Measurements from ENCODE around the gene AMPH. TPM values are rescaled to one million over a fixed set of nuclear protein-coding genes. Genes with fewer than 3 reads are reported as not detected.

AMPH gene
- total RNA-seq, 3 donors from 2014 or later (not counting 1 experiment from before 2014, with no cell fraction given): 0.18 TPM; not detected in 2

DNA sequence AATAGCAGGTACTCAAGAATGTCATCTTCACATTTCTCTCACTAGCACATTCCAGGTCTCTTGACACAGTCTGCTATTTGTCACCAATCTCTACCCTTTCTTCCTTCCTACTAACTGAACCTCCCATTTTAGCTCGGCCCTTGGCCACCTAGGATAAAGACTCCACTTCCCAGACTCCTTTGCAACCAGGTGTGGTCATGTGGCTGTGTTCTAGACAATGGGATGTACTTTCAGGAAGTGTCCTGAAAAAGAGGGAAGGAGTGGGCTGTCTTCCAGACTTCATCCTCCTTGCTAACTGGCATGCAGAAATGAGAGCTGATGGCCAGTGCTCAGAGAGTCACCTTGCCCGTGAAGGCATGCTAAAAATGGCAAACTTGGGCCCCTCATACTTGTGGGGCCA, 139.2 kb downstream of the AMPH start:
- Histone ChIP-seq H3K4me1 (ENCODE audit: control insufficient read depth, insufficient read depth, low read length) (no peaks in the 10 kb centered on the region), H3K9me3 (ENCODE audit: control insufficient read depth, insufficient read depth, low read length) (no peaks in the 10 kb centered on the region), H3K4me3 (ENCODE audit: low read length) (no peak overlapping the region), H3K27ac (ENCODE audit: low read length) (no peak overlapping the region), H3K27me3 (ENCODE audit: control insufficient read depth, insufficient read depth, low read length) (no peaks in the 10 kb centered on the region), H3K36me3 (ENCODE audit: control insufficient read depth, insufficient read depth, low read length) (no peaks in the 10 kb centered on the region)
- TF ChIP-seq, protein P1, sequence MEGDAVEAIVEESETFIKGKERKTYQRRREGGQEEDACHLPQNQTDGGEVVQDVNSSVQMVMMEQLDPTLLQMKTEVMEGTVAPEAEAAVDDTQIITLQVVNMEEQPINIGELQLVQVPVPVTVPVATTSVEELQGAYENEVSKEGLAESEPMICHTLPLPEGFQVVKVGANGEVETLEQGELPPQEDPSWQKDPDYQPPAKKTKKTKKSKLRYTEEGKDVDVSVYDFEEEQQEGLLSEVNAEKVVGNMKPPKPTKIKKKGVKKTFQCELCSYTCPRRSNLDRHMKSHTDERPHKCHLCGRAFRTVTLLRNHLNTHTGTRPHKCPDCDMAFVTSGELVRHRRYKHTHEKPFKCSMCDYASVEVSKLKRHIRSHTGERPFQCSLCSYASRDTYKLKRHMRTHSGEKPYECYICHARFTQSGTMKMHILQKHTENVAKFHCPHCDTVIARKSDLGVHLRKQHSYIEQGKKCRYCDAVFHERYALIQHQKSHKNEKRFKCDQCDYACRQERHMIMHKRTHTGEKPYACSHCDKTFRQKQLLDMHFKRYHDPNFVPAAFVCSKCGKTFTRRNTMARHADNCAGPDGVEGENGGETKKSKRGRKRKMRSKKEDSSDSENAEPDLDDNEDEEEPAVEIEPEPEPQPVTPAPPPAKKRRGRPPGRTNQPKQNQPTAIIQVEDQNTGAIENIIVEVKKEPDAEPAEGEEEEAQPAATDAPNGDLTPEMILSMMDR (IDR thresholded peaks at IDR 0.05): no peak
- no peaks in the 10 kb centered on the region for H3K36me3 Mint-ChIP-seq
- intact Hi-C loops (cut with micrococcal nuclease): no loop called here
- WGBS (ENCODE audit: insufficient coverage): 88% methylated on average over 2 of the region's 2 CpGs
- H3K4me3 Mint-ChIP-seq: no peak overlapping the region
- peaks cover 0 to 5% of the 10 kb centered on the region in 2 donors for H3K4me1 Mint-ChIP-seq
- ATAC-seq (no peak), DNase-seq (no peak)
- H3K27ac Mint-ChIP-seq: no peak overlapping the region
- H3K9me3 Mint-ChIP-seq: no peaks in the 10 kb centered on the region
- H3K27me3 Mint-ChIP-seq (ENCODE audit: low read depth in 2 of 2): peaks cover 9 to 40% of the 10 kb centered on the region in 2 donors

DNA sequence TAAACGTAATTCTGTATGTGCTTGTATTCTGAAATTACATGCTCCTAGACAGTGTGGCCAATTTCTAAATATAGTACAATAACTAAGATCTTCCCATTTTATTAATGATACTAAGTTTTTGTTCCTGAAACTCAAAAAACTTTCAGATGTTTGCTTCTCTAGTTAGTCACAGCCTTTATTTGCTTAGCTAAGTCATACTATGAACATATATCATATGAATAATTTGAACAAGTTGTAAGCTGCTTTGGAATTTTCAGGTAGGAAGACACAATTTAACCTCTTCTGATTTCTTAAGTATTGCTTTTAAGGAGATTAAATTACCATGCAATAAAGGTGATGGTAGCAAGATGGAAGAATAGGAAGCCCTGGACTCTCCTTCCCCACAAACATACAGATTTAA, 148.7 kb downstream of the AMPH start:
- Mint-ChIP-seq H3K9me3 (peaks cover 2 to 9% of the 10 kb centered on the region in 2 donors), H3K4me1 (no peaks in the 10 kb centered on the region), H3K27me3 (ENCODE audit: low read depth in 2 of 2) (peaks cover 32 to 66% of the 10 kb centered on the region in 2 donors), H3K4me3 (no peak overlapping the region), H3K36me3 (peaks cover 20% of the 10 kb centered on the region), H3K27ac (no peak overlapping the region)
- H3K36me3 ChIP-seq (ENCODE audit: control insufficient read depth, insufficient read depth, low read length): no peaks in the 10 kb centered on the region
- peaks cover 2% of the 10 kb centered on the region for H3K27me3 ChIP-seq (ENCODE audit: control insufficient read depth, insufficient read depth, low read length)
- H3K4me3 ChIP-seq (ENCODE audit: low read length): no peak overlapping the region
- TF ChIP-seq, protein P1 (IDR thresholded peaks at IDR 0.05): no peak
- no CpG with 5 or more reads among the region's 1 CpG for WGBS (ENCODE audit: insufficient coverage)
- intact Hi-C loops (cut with micrococcal nuclease): no loop called here
- H3K27ac ChIP-seq (ENCODE audit: low read length): no peak overlapping the region
- no peaks in the 10 kb centered on the region for H3K4me1 ChIP-seq (ENCODE audit: control insufficient read depth, insufficient read depth, low read length)
- no peak for ATAC-seq
- H3K9me3 ChIP-seq (ENCODE audit: control insufficient read depth, insufficient read depth, low read length): no peaks in the 10 kb centered on the region
- no peak for DNase-seq

GRCh38 chr7:38481401-38481800, 149.8 kb downstream of the AMPH start:
- peaks cover 2 to 9% of the 10 kb centered on the region in 2 donors for H3K9me3 Mint-ChIP-seq
- DNase-seq (no peak), ATAC-seq (no peak)
- intact Hi-C loops (cut with micrococcal nuclease): no loop called here
- H3K27ac Mint-ChIP-seq: no peak overlapping the region
- no peak overlapping the region for H3K4me3 Mint-ChIP-seq
- 97% methylated on average over 2 of the region's 2 CpGs for WGBS (ENCODE audit: insufficient coverage)
- Histone ChIP-seq H3K36me3 (ENCODE audit: control insufficient read depth, insufficient read depth, low read length) (no peaks in the 10 kb centered on the region), H3K9me3 (ENCODE audit: control insufficient read depth, insufficient read depth, low read length) (no peaks in the 10 kb centered on the region), H3K4me1 (ENCODE audit: control insufficient read depth, insufficient read depth, low read length) (no peaks in the 10 kb centered on the region), H3K4me3 (ENCODE audit: low read length) (no peak overlapping the region), H3K27me3 (ENCODE audit: control insufficient read depth, insufficient read depth, low read length) (peaks cover 2% of the 10 kb centered on the region), H3K27ac (ENCODE audit: low read length) (no peak overlapping the region)
- peaks cover 20% of the 10 kb centered on the region for H3K36me3 Mint-ChIP-seq
- TF ChIP-seq, protein P1 (IDR thresholded peaks at IDR 0.05): no peak
- no peaks in the 10 kb centered on the region for H3K4me1 Mint-ChIP-seq
- H3K27me3 Mint-ChIP-seq (ENCODE audit: low read depth in 2 of 2): peaks cover 30 to 58% of the 10 kb centered on the region in 2 donors

DNA sequence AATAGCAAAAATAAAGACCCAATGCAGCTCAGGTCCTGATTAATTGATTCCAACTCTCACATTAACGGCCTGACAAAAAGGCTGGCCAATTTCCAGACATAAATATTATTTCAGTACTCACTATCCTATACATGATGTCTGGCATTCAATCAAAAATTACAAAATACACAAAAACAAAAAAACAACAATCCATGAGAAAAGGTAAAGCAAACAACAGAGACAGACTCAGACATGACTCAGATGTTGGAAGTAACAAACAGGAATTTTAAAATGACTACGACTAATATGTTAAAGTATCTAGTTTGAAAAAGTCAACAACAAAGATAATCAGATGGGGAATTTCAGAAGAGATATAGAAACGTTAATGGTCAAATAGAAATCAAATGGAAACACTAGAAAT, 152.8 kb downstream of the AMPH start:
- Histone ChIP-seq H3K9me3 (ENCODE audit: control insufficient read depth, insufficient read depth, low read length) (no peaks in the 10 kb centered on the region), H3K36me3 (ENCODE audit: control insufficient read depth, insufficient read depth, low read length) (no peaks in the 10 kb centered on the region), H3K4me1 (ENCODE audit: control insufficient read depth, insufficient read depth, low read length) (no peaks in the 10 kb centered on the region), H3K27me3 (ENCODE audit: control insufficient read depth, insufficient read depth, low read length) (no peaks in the 10 kb centered on the region), H3K4me3 (ENCODE audit: low read length) (no peak overlapping the region), H3K27ac (ENCODE audit: low read length) (no peak overlapping the region)
- WGBS (ENCODE audit: insufficient coverage): 56% methylated on average over 2 of the region's 3 CpGs
- intact Hi-C loops (cut with micrococcal nuclease): no loop called here
- TF ChIP-seq, protein P1 (IDR thresholded peaks at IDR 0.05): no peak
- Mint-ChIP-seq H3K36me3 (peaks cover 10% of the 10 kb centered on the region), H3K4me1 (no peaks in the 10 kb centered on the region), H3K27me3 (ENCODE audit: low read depth in 2 of 2) (peaks cover 19 to 30% of the 10 kb centered on the region in 2 donors), H3K4me3 (no peak overlapping the region), H3K9me3 (peaks cover 0 to 3% of the 10 kb centered on the region in 2 donors), H3K27ac (no peak overlapping the region)
- DNase-seq: no peak
- ATAC-seq: no peak

Data from natural killer cell (primary cell).